ENCODE data around the gene BEND3.
"Not testable (repeated sequence)": the region's sequence is repeated elsewhere in the genome, so short reads cannot be mapped to it uniquely, and the experiment has no call there.

The BEND3 gene

DNA sequence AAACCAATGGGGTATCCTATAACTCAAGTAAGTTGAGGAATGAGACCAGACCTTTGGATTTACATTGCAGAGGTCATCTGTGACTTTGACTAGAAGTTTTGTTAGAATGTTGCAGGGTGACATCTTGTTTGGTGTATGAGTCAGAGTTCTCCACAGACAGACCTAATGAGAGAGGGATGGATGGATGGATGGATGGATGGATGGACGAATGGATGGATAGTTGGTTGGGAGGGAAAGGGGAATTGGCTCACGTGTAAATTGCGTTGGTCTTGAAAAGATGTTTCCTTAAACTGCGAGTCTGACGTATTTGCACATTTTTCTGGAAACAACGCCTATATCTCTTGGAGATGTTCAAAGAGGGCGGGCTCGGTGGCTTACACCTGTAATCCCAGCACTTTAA, 88.3 kb downstream of the BEND3 start:
- no peak for DNase-seq

DNA sequence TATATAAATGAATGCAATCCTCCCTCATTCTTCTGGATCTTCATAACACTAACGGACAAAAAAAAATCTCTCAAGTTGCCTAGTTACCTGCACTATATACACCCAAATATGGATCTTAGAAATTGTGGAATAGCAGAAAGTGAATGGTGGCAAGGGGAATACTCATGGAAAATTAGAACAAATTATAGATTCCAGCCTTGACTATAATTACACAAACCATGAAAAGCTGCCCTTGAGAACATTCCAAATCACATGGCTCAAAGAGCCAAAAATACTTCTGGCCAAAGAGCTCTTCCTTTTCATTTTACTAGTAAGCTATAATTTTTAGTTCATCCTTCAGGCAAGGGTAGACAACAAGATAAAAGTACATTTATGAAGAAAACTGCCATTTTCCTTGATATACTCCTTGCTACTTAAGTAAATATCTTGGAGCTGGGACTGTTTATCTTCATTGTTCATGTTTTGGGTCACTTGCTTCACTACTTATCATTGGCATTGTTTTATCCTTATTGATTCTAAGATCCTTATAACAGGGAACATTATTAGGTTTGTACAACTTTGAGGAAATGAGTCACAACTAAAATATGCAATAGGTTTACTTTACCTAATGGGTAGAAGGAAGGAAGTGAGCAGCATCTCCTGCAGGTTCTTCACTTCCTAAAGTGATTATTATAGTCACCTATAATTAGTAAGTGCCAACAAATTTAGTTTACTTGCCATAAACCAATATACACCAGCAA, 93.7 kb downstream of the BEND3 start:
- no peak for DNase-seq

GRCh38 chr6:107020239-107020638, 95.1 kb downstream of the BEND3 start:
- DNase-seq: no peak

GRCh38 chr6:107019628-107020027, 95.7 kb downstream of the BEND3 start:
- DNase-seq: not testable (repeated sequence)

DNA sequence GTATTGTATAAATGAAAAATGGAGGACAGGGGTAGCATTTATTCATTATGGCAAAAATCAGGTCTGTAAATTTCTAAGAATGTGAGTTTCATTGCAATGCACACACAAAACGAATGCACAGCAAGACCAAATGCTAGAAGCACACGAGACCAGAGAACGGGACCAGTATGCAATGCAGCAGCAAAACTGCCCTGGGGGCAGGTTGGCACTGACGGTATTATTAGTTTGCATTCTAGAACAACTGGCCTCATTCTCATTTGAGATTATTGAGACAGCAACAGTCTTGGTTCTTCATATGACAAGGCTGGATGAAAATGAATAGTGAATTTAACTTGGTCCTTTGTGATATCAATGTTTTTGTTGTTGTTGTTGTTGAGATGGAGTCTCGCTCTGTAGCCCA, 96.3 kb downstream of the BEND3 start:
- DNase-seq: no peak
